22Rv1 (cell line): ENCODE data around the gene DOC2B.

Experiments
- ZFX ChIP-seq: fragments of 450-650 bp; IDR thresholded peaks from 2 replicates; pipeline ENCODE4 v1.6.1; 2017; ENCODE audit warnings: antibody characterized with exemption, borderline replicate concordance
- TF ChIP-seq, protein P1 (sequence below): fragments of 450-650 bp; IDR thresholded peaks from 2 replicates; pipeline ENCODE4 v1.5.1; 2017; ENCODE audit warnings: mild to moderate bottlenecking

DNA sequence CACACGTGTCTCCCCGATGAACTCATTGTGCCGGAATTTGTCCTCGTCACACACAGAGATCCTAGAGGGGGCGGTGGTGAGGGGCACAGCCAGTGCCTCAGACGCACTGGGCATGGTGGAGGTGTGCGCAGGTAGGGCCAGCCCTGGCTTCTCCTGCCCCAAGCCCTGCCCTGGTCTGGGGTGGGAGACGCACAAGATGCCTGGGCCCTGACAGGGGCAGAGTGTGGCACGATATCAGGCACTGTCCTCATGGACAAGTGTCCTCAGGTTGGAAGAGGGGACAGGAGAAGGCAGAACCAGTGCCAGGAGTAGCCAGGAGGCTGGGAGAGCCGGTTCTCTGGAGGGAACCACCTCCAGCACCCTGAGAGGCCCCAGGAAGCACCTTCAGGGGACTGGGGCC is 20.0 kb downstream of the DOC2B start:
- TF ChIP-seq, protein P1, sequence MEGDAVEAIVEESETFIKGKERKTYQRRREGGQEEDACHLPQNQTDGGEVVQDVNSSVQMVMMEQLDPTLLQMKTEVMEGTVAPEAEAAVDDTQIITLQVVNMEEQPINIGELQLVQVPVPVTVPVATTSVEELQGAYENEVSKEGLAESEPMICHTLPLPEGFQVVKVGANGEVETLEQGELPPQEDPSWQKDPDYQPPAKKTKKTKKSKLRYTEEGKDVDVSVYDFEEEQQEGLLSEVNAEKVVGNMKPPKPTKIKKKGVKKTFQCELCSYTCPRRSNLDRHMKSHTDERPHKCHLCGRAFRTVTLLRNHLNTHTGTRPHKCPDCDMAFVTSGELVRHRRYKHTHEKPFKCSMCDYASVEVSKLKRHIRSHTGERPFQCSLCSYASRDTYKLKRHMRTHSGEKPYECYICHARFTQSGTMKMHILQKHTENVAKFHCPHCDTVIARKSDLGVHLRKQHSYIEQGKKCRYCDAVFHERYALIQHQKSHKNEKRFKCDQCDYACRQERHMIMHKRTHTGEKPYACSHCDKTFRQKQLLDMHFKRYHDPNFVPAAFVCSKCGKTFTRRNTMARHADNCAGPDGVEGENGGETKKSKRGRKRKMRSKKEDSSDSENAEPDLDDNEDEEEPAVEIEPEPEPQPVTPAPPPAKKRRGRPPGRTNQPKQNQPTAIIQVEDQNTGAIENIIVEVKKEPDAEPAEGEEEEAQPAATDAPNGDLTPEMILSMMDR: no peak
- TF ChIP-seq ZFX: no peak
